Activated T-helper 1 cell treated with anti-CD3 and anti-CD28 coated beads, Interleukin-2, amount 50 U/mL, for 16 hours (primary cell): ENCODE results near the gene PRSS22.
A peak's percentile ranks its signal among the peaks of the same experiment; 100 is the strongest.

Experiments used
- DNase-seq, 2 donors: peaks; one replicate each; pipeline ENCODE4 v3.0.0-alpha.2; 2020; ENCODE audit warnings: low read depth in 1 of 2, low spot score in 1 of 2

The PRSS22 gene

DNA sequence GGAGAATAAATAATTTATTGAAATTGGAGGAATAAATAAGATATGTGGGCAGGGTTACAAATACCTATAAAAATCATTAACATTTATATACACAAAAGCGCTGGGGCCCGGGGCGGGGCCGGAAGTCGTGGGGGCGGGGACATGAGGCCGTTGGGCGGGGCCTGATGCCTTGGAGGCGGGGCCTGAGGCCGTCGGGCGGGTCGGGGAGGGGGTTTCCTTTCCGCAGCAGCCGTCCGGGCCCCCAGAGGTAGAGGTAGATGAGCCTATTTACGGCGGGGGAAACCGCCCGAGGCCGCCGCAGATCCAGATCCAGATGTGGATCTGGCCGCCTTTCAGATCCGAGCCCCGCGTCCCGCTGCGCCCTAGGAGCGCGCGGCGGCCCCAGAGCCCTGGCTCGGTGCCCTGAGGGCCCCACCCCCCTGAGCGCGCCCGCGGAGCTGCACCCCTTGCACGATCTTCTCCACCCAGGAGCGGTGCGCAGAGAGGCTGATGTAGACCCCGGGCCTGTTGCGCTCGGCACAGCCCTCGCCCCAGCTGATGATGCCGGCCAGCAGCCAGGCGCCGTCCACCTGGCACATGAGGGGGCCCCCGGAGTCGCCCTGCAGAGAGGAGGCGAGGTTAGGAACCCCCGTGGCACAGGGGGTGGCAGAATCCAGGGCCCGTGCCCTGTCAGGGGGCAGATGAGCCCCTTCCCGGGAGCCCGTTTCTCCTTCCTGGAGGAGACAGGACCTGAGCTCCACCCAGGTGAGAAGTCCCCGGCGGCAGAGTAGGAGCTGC is 5.1 kb downstream of the PRSS22 start:
- no peak for DNase-seq

DNA sequence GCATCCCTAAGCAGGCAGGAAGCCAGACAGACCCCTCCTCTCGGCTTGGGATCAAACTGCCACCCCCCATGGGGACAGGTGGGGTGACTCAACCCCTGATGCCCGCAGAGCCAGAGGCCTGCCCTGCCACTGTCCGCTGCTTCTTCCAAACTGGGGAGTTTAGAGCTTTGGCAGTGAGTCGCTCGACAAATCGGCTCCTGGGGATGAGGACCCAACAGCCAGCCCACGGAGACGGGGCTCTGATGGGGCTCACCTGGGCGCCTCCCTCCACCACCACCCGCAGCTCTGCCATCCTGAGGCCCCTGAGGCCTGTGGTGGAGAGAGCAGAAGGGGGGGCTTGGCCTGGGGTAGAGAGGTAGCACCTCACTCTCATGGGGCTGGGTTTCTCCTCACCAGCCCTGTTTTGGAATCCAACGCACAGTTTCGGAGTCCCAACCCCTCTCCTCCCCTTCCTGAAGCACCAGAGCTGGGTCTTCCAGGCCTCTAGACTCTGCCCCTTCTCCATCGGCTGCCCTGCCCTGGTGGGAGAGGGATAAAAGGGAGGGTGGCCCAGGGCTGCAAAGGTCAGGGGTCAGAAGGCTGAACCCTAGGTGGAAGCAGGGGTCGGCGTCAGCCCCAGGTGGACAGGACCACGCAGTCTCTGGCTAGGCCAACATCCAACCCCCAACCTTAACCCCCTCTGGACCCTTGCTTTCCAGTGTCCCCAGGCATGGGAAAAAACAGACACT is 5.8 kb downstream of the PRSS22 start:
- no peak for DNase-seq

DNA sequence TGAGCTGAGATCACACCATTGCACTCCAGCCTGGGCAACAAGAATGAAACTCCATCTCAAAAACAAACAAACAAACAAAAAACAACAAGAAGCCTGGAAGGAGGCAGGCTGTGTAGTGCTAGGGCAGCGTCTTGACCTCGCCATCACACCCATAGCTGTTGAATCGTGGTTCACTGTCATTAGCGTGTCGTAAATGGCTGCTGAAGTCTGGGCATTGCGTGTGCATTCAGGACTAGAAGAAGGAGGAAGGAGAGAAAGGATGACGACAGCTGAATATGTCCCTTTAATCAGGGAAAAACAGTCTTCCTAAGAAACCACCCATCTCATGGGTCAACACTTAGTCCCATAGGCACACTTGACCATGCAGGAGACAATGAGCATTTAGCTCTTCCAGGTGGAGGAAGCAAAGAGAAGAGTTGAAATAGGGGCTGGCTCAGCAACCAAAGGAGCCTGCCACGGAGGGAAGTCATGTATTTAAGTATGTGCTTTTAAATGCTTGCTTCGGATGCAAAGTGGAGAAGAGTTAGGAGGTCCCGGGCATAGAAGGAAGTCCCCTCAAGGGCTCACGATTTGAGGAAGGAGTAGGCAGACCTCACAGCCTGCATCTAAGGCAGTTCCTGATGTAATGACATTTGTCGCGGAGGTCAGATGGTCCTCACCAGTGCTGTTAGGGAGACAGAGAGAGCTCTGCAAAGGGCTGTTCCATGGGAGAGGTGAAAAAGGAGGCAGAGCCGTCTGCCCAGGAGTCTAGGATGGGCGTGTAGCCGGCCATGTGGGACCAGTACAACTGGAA is 8.8 kb downstream of the PRSS22 start:
- DNase-seq = no peak

DNA sequence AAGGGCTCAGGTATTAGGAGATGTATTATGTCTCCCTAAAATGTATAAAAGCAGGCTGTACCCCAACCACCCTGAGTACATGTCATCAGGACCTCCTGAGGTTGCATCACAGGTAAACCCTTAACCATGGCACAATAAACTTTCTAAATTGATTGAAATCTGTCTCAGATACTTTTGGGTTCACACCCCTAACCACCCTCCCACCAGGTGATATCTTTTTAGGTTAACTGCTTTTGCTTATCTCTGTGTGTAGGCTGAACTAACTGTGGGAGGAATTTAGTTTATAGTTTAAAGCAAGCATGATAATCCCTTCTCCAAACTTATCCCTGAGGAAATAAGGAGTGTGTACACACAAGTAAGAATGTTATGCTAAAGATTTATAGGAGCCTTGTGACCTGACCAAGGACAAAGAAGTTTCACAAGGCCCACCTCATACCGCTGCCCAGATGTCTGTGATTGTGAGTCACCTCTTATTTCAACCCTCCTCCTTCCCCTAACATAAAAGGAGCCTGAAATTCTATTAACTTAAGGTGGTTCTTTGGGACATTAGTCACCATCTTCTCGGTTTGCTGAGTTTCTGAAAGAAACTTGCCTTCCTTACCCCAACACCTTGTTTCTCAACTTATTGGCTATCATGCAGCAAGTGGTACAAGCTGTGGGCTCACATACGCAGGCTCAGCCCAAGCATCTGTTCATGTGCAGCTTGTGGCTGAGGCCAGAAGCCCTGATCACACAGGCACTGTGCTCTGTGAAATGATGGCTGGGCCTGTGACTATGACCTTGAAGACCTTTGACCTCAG is 11.3 kb downstream of the PRSS22 start:
- DNase-seq = no peak

DNA sequence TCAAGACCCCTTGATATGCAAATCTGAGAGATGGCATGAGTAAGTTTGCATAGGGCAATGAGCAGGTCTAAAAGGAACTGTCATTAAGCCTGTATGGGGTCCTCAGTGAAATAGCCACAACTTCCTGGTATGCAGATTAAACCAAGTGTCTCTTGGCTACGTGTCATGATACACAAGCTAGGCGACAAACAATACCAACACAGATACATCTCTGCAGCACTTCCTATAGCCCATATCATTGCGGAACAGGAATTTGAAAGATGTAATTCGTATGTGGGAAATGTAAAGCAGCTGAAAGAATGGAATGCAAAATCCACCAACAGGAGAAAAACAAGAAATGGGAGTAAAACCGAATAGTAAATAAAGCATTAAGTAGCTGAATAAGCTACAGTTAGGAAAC is 12.9 kb downstream of the PRSS22 start:
- no peak for DNase-seq

DNA sequence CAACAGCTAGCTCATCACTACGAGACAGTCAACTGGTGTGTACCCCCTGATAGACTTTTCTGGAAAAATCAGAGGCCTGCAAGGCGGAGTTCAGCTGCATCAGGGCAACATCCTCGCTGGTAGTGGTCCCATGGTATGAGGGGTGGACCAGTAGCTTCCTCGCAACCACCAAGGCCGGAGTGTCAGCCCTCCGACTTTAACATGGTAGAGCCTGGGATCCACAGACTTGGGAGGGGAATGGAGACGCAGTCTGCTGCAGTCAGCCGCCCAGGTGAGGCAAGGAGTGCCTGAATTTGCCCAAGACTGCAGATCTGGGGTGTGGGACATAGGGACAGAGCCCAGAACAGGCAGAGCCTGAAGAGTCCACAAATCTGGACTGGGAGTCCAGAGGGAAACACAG is 14.4 kb downstream of the PRSS22 start:
- no peak for DNase-seq

DNA sequence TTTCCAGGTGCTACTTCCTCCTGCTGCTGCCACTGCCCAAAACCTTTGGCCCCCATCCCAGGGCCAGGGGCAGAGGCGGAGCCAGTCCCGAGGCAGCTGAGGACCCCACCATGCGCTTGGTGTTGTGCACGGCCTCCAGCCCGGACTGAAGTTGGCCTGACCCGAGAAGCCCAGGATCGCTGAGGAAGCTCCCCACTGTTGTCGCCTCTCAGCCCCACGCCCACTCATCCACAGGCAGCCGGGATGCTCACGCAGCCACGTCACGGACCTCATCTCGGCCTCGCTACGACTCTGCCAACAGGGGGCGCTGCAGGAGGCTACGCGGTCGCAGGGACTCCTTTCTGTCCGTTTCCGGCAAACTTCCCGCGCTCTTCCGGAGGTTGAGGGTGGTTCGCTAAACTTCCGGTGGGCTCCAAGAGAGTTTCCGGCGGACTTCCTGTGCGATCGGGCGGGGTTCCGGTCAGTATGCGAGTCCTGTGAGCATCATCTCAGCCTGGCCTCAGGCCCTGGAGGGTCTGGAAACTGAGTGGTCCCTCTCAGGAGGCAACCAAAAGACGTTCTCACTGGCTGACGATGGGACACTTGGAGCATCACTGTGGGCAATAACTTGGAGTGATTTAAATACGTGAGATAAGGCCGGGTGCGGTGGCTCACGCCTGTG is 15.5 kb downstream of the PRSS22 start:
- peak; percentile 52 to 65 for DNase-seq

DNA sequence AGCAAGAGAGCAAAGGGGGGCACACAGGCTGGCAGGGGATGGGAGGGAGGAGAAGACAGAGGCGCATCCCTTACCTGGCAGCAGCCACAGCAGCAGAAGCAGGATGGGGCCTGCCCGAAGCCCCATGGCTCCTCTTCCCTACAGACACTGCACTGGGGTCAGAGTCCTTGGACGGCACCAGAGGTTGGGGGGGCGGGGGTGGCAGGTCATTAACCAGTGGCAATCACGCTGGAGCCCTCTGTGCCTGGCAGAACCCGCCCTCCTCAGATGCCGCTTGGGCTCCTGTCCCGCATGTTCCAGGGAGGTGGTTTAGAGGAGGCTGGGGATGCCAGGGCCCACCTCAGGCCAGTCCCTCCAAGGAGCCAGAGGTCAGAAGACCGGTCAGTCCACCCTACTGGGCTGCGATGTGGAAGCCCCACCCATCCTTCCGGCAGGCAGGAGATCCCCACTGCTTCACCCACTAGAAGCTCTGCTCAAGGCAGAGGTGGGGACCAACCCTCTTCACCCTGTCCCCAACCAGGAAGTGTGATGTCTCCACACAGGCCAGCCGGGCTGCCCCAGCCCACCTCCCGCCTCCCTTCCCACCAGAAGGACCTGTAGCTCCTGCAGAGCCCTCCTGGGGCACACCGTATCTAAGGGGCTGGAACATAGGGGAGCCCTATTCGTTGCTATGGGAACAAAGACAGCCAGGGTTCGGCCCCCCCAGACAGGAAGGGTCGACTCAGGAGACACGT is 16.2 kb downstream of the PRSS22 start:
- DNase-seq = no peak

DNA sequence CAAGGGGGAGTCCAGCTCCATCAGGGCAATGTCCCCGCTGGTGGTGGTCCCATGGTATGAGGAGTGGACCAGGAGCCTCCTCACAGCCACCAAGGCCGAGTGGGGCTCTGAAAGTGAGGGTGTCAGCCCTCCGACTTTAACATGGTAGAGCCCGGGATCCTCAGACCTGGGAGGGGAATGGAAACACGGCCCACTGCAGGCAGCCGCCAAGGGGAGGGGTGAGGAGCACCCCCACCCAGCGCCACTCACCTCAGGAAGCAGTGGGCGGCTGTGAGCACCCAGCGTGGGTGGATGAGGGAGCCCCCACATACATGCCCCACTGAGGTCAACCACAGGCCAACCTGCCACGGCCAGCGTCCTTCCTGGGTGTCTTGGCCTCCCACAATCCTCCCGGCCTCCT is 17.1 kb downstream of the PRSS22 start:
- no peak for DNase-seq

DNA sequence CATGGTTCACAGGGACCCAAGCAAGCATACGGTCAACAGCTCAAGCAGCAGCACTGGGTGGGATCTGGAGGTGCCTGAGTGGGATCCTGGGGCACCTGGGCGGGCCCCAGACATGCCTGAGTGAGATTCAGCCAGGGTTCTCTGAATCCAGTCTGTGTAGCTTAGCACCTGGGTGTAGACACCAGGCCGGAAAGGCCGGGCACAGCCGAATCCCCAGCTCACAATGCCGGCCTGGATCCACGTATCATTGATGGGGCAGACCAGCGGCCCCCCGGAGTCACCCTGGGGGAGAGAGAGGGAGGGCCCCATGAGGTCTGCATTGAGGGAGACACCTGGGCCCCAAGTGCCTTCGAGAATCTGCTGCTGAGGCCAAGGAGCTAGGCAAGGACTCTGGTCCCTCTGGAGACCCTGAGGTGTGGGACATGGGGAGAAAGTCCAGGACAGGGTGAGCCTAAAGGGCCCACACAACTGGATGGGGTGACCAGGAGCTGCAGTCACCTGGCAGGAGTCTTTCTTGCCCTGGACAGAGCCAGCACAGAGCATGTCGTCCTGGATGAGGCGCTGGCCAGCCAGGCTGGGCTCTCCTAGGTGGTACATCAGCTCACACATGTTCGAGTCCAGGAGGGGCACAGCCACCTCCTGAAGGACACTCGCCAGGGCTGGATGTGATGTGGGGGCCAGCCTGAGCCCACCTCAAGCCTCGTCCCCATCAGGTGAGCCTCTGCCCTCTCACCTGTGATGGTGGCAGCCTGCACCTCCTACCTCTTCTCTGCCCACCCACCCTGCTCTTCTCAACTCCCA is 18.1 kb downstream of the PRSS22 start:
- DNase-seq = no peak

DNA sequence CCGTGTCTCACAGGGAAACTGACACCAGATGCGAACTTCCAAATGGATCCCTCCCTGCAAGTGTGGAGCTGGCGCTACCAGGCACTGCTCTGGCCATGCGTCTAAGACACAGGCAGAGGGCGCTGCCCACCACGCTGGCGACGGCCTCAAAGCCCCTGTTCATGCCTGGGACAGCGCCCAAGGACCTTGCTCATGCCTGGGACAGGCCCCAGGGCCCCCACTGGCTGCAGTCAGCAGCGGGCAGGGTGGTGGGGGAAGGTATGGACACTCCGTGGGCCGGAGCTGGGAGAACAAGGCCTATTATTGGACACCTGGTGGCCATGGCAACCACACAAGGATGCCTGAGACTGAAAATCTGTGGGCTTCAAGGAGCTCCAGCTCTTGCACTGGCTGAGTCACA is 19.0 kb downstream of the PRSS22 start:
- DNase-seq = no peak

DNA sequence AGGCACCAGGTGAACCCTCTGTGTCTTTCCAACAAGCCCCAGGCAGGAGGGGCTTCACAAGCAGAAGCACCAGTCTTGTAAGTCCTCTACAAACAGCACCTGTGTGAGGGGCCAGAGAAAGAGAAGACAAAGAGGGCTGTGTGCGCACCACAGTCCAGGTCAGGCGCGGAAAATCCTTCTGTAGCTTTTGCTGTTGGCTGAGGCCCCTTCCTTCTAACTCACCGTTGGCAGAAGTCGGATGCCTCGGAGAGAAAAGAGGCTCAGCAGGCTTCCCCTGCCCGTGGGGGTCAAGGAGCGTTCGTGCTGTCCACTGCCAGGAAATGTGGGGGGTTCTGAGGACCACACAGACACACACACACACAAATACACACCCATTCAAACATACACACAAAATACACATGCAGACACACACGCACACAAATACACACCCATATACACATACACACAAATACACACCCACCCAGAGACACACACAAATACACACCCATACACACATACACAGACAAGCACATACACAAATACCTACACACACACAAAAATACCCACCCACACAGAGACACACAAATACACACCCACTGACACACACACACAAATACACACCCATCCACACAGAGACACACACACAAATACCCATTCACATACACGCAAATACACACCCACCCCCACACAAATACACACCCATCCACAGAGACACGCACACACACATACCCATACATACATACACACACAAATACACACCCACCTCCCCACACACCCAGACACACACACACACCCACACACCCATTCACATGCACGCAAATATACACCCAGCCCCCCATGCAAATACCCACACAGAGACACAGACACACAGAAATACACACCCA is 21.1 kb downstream of the PRSS22 start:
- DNase-seq = no peak

DNA sequence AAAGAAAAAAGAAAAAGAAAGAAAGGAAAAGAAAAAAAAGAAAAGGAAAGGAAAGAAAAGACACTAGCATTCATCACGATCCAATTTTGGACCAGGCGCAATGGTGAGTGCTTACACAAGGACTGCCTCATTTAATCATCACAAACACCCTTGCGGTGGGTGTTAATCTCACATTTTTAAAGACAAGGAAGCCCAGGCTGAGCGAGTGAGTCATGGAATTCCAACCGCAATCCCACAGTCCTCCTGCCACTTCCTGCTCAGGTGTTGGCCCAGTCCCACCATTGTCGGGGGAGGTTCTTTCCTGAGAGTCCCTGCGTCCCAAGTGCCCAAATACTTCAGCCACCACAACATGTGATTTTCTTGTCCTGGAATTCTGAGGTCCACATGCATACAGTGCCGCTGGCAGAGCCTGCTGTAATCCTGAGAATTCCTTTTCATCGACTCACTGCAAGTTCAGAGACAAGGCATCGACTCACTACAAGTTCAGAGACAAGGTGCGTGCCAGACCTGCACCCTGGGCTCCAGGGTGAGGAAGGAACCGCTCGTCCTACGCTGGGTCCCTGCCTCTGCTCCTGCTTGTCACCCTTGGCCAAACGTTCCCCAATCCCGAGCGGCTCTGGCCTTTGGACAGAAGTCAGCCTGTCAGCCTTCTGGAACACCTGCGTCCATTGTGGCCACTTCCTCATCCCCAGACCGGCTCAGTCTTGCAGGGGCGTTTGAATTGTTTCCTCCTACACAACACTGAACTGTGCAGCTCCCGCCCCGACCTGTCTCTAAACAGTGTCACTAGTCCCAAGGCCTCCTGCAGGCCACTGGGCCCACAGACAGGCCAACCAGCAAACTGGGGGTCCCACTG is 22.1 kb downstream of the PRSS22 start:
- DNase-seq = no peak

DNA sequence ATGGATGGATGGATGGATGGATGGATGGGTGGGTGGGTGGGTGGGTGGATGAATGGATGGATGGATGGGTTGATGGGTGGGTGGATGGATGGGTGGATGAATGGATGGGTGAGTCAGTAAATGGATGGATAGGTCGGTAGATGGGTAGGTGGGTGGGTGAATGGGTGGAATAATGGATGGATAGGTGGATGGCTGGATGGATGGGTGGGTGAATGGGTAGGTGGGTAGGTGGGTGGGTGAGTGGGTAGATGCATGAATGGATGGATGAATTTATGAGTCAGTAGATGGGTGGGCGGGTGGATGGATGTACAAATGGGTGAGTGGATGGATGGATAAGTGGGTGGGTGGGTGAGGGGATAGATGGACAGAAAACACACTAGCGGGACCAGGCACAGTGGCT is 23.0 kb downstream of the PRSS22 start:
- DNase-seq = no peak

DNA sequence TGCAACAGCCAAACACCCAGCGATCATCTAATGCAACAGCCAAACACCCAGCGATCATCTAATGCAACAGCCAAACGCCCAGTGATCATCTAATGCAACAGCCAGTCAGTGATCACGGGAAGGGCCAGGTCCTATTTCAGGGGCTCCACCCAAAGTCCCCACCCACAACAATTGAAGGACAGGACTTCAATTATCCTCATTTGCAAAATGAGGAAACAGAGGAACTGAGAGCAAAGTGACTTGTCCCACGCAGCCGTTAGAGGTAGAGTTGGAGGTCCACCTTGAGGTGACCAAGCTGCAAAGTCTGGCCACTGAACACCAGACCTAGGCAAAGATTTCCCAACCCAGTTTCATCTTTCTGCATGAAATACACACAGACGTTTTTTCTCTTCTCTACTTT is 24.2 kb downstream of the PRSS22 start:
- no peak for DNase-seq

DNA sequence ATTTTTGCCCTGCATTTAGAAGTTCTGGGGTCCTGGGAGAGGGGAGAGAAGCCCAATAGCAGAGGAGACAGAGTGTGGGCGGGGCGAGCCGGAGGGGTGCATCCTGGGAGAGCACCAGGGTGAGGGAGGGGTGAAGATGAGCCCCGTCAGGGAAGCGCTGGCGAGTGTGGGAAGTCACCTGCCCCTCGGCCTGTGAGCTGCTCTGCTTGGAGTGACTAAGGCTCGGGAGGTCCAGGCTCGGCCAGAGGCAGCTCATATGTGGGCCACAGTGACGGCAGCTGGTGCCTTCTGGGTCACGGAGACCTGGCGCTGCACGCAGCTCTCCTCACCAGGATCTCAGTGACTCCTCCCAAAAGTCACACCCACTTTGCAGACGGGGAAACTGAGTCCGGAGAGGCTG is 26.8 kb downstream of the PRSS22 start:
- DNase-seq = no peak

DNA sequence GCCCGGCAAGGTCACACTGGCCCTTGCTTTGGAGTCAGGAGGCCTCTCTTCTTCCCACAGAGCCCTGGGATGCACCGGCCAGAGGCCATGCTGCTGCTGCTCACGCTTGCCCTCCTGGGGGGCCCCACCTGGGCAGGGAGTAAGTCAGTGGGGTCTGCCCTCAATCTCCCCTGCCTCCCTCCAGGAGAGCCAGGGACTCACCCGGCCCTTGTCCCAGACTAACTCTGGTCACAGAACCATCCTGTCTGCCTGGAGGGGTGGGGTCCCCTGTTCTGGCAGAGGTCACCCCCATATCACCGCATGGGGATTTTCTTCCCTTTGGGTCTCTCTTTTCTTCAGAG is 27.6 kb downstream of the PRSS22 start:
- DNase-seq = no peak
